Activated CD4-positive, CD25-positive, alpha-beta regulatory T cell treated with anti-CD3 and anti-CD28 coated beads, Interleukin-2, amount 50 U/mL, for 16 hours (primary cell): ENCODE results near the gene C18orf32.
"Not testable (repeated sequence)": the region's sequence is repeated elsewhere in the genome, so short reads cannot be mapped to it uniquely, and the experiment has no call there.

Experiments
- DNase-seq: peaks from one replicate; pipeline ENCODE4 v3.0.0-alpha.2; 2020; ENCODE audit warnings: low read depth, low spot score

Gene C18orf32

DNA sequence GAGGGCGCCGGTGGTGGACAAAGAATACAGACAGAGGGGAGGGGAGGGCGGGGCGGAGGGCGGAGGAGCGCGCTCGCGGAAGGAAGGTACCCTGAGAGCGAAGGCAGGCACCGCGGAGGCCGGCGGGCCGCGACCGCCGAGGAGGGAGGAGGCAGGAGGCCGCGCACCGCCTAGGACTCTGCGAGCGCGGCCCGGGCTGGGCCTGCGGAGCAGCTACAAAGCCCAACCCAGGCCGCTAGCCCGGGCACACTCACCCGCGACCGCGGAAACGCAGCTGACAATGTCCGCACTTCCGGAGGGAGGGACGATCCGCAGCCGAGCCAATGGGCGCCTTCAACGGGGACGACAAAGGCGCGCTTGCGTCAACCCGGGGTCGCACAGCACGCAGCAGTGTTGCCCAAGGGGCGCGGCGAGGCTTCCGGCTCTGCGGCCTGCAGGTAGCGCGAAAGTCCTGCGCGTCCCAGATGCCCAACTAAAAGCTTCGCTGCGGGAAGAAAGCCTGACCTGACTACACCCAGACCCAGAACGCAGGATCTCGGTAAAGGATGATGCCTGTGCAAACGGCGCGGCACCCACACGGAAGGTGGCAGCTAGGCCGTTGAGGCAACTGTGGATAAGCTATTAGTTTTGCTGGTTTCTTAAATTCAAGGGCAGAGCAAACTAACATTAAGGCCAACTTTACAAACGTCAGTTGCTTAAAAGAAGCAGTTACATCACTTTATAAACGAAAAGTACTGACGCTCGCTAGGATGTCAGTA lies at the start of gene C18orf32:
Gene C18orf32 (minus strand): TSS at position 282 of the 758 bp plus-strand sequence. CDS start 3,486 bp downstream, outside the sequence.
- peak; percentile 89 for DNase-seq

DNA sequence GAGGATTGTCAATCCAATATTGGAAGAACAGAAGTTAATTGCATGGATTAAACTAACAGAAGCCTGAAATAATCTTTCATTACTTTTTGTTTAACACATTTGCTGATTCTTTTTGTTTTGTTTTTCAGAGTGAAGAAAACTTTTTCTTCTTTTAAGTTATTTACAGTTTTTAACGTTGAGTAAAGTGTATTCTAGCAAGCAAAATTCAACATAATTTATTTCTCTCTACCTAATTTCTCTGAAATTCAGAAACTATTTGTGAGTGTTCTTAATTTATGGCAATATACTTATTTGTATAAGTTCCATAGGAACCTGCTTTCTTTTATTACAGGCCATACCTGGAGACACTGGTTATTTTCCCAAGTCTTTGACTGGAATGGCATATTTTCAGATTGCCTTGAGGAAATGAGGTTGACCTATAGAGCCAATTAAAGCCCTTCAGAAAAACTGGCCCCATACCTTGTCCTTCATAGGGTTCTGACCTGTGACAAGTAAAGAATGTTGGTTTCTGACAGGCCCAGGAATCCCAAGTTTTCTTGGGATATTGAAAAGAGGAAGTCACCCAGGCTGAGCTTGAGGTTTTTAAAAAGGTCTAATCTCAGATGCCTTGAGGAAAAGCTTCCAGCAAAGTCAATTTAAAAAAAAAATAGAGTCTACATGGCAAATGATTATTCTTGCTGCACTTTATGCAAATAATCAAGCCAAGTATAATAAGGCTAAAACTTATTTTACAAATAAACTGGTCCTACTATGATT lies 48.0 kb upstream of the C18orf32 start:
- no peak for DNase-seq

DNA sequence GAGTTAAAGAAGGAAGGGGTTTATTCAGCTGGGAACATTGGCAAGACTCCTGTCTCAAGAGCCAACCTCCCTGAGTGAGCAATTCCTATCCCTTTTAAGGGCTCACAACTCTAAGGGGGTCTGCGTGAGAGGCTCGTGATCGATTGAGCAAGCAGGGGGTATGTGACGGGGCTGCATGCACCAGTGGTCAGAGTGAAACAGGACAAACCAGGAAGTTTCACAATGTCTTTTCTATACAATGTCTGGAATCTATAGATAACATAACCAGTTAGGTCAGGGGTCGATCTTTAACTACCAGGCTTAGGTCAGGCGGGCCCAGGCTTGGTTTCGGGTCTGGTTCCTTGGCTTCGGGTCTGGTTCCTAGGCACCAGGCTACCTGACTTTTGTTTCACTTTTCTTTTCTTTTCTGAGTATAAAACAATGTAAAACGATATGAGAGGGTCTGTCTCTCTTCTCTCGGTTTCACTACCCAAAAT lies 44.7 kb upstream of the C18orf32 start:
- DNase-seq: no peak

DNA sequence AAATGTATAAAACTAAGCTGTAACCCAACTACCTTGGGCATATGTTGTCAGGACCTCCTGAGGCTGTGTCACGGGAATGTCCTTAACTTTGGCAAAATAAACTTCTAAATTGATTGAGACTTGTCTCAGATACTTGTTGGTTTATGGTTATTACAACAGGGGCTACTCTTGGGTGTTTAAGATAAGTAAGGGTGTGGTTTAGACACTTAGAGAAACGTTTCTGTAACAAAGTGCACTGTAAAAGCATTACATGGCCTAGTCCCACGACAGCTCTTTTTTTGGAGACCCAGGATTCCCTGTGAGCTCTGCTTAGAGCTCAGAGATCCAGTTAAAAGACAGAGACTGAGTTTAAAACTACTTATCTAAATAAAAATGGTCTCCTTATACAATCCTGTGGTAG lies 42.6 kb upstream of the C18orf32 start:
- no peak for DNase-seq

DNA sequence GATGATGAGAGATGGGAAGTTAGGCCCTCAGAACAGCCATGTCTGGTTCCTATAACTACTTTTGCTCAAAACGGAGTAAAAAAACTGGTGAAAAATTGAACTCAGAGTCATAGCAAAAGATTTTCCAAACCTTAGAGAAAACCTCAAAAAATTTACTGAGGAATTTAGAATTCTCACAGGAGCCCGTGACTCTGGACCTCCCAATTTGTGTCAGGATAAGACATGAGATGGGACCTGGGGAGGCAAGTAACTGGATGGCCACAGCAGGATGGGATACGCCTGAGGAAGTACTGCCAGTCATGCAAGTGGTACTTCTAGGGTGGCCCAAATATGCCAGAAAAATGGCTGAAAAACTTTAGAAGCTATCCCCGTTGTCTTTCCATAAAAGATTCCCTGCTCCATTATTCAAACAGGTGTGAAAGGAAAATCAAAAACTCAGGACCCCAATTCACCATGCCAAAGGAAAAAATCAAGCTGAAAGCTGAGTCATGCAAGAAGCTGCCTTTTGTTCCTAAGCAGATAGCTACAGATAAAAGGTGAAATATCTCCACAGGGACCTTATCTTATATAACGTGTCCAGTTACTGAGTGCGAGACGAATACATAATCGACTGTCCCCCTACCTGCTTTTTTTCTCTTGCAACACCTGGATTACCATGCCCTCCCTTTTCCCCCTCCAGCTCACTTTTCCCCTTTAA lies 40.7 kb upstream of the C18orf32 start:
- no peak for DNase-seq

DNA sequence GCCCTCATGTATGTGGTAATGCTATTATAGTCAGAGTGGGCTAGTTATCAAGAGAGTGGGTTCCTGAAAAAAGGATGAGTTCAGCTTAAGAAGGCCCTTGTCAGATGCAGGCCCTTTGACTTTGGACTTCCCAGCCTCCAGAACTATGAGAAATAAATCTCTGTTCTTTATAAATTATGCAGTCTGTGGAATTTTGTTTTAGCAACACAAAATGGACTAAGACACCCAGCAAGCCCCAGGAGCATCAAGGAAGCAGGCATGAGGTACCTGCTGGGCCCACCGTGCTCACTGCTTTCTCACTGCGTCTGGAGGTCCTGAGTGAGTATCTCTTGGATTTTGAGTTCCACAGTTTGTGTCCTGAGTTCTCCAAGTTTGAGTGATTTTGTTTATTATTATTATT lies 38.9 kb upstream of the C18orf32 start:
- no peak for DNase-seq

DNA sequence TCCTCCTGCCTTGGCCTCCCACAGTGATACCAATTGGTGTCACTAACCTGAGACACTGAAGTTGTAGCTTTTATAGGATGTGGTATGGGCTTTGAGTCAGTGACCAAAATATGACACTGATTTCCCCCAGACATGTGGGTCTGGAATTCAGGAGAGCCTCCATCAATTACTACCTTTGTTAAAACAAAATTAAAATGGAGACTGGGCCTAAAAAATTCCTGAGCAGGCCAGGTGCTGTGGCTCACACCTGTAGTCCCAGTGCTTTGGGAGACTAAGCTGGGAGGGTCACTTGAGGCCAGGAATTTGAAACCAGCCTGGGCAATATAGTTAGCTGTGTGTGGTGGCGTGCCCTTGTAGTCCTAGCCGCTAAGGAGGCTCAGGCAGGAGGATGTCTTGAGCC lies 37.9 kb upstream of the C18orf32 start:
- no peak for DNase-seq

DNA sequence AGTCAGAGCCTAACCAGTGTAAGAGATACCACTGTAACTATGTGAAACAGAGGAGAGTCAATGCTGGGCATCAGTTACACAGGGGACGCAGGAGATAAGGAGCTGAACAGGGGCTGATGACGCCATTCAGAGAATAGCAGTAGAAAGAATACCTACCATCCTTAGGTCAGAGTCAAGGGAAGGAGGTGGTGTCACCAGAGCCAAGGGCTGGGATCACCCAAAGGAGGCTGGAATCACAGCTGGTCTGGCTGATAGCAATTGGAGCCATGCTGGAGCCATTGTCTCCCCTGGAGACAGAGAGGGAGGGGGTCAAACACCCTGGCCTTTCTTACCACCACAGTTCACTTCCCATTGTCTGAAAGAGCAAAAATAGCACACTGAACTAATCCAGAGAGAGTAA lies 37.3 kb upstream of the C18orf32 start:
- no peak for DNase-seq

DNA sequence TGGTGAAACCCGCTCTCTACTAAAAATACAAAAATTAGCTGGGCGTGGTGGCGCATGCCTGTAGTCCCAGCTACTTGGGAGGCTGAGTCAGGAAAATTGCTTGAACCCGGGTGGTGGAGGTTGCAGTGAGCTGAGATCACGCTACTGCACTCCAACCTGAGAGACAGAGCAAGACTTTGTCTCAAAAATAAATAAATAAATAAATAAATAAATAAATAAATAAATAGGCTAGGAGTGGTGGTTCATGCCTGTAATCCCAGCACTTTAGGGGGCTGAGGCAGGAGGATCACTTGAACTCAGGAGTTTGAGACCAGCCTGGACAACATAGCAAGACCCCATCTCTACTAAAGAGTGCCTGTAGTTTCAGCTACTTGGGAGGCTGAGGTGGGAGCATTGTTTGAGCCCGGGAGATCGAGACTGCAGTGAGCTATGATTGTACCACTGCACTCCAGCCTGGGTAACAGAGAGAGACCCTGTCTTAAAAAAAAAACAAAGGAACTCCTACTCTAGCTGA lies 36.6 kb upstream of the C18orf32 start:
- not testable (repeated sequence) for DNase-seq

DNA sequence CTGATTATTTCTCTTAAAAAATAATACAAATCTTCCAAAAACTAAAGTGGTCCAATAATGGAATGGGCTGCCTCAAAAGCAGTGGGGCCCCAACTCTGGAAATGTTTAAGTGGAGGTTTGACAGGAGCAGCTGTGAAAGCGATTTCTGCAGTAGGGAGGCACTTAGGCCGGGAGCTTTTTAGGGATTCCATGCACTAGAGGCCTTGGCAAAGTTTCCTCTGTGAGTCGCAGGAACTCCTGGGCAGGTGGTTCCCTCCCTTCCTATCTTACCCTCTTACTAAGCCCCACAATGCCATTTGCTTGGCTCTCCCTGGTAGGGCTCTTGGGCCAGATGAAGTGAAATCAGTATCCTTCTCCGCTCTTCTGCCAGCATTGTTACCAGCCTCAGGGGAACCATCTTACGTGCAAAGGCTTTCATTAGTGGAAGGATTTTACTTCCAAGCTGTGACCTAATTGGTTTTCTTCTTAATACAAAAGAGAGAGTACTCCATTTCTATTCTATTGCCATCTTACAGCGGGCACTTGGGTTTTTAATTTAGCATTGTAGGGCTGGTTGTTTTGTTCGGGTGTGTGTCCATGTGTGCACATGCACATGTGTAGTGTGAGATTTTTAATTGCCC lies 34.3 kb upstream of the C18orf32 start:
- DNase-seq: no peak

DNA sequence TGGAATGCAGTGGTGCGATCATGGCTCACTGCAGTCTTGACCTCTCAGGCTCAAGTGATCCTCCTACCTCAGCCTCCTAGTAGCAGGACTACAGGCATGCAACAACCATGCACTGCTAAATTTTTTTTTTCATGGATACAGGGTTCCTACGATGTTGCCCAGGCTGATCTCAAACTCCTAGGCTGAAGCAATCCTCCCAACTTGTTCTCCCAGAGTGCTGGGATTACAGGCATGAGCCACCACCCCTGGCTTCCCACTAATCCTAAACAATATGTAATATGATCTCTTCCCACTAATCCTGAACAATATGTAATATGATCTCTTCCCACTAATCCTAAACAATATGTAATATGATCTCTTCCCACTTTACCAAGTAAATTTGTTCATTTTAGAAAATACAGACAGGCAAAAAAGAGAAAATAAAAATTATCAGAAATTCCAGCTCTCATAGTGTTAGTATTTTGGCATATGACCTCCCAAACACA lies 33.7 kb upstream of the C18orf32 start:
- no peak for DNase-seq

DNA sequence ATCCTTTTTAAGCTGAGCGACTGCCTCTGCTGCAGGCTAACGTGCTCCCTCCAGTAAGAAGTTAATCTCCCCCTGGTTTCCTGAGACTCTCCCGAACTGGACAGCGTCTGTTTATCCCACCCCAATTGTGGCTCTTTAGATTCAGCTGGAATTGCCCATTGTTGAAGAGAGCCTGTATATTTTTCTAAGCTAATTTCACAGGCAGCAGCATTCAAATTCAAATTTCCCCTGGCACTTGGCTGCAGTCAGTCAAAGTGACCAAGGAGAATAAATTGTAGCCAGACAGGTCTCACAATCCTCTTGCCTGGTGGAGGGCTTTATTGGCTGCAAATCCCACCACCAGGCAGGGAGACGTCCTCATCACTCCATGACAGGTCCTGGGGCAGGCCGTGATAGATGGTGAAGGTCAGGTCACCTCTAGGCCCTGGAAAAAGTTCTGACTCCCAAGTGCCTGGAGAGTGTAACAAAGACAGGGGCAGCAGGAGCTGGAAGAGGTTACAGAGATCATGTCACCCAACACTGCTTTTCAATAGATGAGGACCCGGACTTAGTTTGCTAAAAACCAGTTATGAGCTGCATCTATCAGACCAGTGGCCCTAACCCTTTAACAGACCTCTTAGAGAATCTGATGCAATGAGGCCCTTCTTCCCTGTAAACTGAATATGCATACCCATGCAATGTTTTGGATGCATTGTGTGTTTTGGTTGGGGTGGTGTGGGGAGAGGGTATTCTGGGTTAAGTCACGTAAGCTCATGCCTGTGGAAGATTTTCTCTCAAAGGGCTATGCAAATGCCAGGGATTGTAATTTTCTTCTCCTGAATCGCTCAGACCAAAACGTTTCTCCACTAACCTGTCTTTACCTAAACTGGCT lies 32.3 kb upstream of the C18orf32 start:
- DNase-seq: no peak

DNA sequence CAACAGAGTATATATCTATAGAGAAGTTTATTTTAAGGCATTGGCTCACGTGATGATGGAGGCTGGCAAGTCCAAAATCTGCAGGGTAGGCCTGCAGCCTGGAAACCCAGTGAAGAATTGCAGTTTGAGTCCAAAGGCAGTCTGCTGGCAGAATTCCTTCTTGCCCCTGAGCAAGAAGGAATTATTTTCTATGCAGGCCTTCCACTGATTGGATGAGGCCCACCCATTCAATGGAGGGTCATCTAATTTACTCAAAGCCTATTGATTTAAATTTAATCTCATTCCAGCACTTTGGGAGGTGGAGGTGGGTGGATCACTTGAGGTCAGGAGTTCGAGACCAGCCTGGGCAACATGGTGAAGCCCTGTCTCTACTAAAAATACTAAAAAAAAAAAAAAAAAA lies 30.4 kb upstream of the C18orf32 start:
- DNase-seq: no peak

DNA sequence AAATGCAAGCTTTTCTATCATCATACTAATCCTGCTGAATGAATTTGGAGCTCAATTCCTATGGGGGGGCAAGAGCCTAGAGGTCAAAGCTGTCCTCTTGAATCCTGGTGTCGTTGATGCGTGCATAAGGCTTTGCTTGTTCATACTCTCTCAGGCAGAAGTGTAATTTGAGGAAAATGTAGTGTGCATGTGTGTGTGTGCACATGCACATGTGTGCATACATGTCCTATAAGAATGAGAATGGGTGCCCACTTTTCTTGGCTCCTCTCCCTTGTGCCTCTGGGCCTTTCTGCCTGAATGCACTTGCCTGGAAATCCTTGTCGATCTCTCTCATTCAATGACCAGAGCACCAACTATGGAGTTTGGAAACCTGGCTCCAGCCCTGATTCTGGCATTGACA lies 28.5 kb upstream of the C18orf32 start:
- DNase-seq: no peak

DNA sequence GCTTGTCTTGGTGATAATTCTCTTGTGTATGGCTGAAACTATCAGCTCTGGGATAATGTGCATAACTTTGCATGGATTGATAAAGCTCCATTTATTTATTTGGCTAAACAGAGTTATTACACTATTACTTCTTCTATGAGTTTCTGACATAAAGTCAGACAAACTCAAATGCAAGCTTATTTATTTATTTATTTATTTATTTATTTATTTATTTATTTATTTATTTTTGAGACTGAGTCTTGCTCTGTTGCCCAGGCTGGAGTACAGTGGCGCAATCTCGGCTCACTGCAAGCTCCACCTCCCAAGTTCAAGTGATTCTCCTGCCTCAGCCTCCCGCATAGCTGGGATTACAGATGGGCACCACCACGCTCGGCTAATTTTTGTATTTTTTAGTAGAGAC lies 28.0 kb upstream of the C18orf32 start:
- not testable (repeated sequence) for DNase-seq

DNA sequence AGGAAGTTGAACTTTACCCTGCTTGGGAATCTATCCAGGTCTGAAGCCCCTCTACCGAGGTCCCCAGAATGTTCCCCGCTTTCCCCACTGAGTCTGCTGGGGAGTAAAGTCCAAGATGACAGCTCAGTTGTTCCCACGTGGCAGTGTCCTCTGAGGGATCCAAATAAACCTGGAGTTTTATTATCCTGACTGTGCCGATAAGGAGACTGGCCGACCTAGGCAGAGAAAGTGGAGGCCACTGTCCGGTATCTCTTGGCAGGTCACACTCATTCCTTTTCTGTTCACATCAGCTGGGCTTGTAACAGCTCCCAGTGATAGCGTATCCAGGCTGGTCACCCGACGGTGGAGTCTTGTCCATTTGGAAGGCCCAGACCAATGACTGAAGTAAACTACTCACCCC lies 27.5 kb upstream of the C18orf32 start:
- no peak for DNase-seq

DNA sequence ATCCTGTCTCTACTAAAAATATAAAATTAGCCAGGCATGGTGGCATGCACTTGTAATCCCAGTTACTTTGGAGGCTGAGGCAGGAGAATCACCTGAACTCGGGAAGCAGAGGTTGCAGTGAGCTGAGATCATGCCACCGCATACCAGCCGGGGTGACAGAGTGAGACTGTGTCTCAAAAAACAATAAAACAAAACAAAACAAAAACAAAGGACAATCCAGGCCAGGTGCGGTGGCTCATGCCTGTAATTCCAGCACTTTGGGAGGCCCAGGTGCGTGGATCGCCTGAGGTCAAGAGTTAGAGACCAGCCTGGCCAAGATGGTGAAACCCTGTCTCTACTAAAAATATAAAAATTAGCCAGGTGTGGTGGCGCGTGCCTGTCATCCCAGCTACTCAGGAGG lies 25.8 kb upstream of the C18orf32 start:
- DNase-seq: not testable (repeated sequence)

DNA sequence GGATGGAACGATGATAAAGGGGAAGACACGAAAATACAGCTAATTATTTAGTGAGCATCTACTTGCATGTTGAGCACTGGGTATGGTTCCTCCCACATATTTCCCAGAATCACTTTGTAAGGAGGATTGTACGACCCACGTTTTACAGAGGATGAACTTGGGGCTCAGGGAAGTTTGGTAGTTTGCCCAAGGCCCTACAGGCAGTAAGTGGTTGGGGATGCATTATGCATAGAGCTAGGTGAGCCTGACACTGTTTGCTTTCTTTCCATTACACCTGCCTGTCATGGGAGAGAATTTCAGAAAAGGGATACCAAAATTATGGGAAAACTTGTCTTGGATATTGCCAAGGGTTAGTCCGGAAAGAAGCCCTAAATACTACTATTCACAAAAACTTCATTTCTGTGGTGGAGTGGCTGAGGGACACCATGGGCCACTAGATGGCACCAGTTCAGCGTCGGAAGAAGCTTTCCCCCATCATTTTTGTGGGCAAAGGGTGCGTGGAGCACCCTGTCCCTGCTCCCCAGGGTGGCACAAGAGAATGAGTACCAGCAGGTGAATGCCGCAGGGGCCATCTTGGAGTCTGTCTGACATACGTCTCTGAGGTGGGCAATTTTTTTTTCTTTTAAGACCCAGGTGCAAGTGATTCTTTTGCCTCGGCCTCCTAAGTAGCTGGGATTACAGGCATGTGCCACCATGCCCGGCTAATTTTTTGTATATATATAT lies 23.5 kb upstream of the C18orf32 start:
- DNase-seq: peak; percentile 28

DNA sequence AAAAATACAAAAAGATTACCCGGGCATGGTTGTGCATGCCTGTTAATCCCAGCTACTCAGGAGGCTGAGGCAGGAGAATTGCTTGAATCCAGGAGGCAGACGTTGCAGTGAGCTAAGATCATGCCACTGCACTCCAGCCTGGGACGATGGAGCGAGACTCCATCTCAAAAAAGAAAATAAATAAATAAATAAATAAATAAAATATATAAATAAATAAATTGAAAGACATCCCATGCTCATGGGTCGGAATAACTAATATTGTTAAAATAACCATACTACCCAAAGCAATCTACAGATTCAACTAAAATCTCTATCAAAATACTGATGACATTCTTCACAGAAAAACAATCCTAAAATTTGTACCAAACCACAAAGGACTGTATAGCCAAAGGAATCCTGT lies 19.4 kb upstream of the C18orf32 start:
- not testable (repeated sequence) for DNase-seq

DNA sequence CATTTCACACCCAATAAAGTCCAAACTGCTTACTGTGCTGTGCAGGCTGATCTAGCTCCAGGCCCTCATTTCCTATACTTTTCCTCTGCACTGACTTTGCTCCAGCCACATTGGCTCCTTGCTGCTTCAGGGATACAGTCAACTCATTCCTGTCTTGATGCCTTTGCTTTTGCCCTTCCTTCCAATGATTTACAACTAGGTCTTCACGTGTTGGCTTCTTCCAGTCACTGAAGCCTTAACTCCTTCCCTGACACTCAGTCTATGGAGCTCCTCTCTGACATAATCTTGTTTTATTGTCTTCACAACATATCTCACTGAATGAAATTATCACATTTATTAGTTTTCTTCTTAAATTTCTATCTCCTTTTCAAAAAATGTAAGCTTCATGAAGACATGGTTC lies 16.9 kb upstream of the C18orf32 start:
- no peak for DNase-seq
